Caco-2 (cell line): Measurements from ENCODE around the gene FAM217B. TPM values are rescaled to one million over a fixed set of nuclear protein-coding genes. Genes with fewer than 3 reads are reported as not detected.

Source experiments
- BruUV-seq: library from RNA; stranded (reverse); fragments of 400-500 nt; replicated peaks from 2 replicates; lab custom pipeline; 2021; lab: Mats Ljungman, UMichigan
- CTCF ChIA-PET: fragments of 300-600 bp; sonication (Branson Sonifier 250); formaldehyde crosslinking; loops from one replicate; lab custom pipeline; 2022; ENCODE audit warnings: antibody characterized with exemption; lab: Charles Lee
- POLR2A ChIA-PET: fragments of 300-600 bp; sonication (Branson Sonifier 250); formaldehyde crosslinking; loops from one replicate; lab custom pipeline; 2022; ENCODE audit warnings: antibody characterized with exemption; lab: Charles Lee
- DNase-seq, 2 experiments: peaks; one replicate each; pipeline versions ENCODE4 v3.0.0 to v3.0.0-alpha.2; 2020 to 2022
- H3K27me3 ChIP-seq: replicated peaks from 2 replicates; pipeline ENCODE4 v1.6.0; 2011; ENCODE audit warnings: low read length; ENCODE audit not compliant: control insufficient read depth, insufficient read depth
- H3K36me3 ChIP-seq: 2 replicates; pipeline ENCODE4 v1.5.1; 2011; ENCODE audit warnings: low read length; ENCODE audit not compliant: control insufficient read depth, insufficient read depth
- H3K4me1 ChIP-seq: fragments of 250-450 bp; sonication (Bioruptor Pico); 2 replicates; pipeline ENCODE4 v1.5.1; 2020; ENCODE audit warnings: mild to moderate bottlenecking
- H3K4me3 ChIP-seq: 2 replicates; pipeline ENCODE4 v1.5.1; 2011; ENCODE audit warnings: low read depth, mild to moderate bottlenecking, control low read depth, low read length
- H3K9me3 ChIP-seq: fragments of 250-450 bp; sonication (Bioruptor Pico); 2 replicates; pipeline ENCODE4 v1.5.1; 2020; ENCODE audit warnings: mild to moderate bottlenecking, moderate library complexity
- H3K27ac Mint-ChIP-seq: one replicate; pipeline ENCODE4 v1.8.0; 2022; ENCODE audit warnings: mixed read lengths; ENCODE audit not compliant: unreplicated experiment
- H3K27me3 Mint-ChIP-seq: one replicate; pipeline ENCODE4 v1.8.0; 2022; ENCODE audit warnings: mixed read lengths; ENCODE audit not compliant: insufficient read depth, unreplicated experiment
- H3K36me3 Mint-ChIP-seq: one replicate; pipeline ENCODE4 v1.8.0; 2022; ENCODE audit warnings: mild to moderate bottlenecking, mixed read lengths; ENCODE audit not compliant: insufficient read depth, unreplicated experiment
- H3K4me1 Mint-ChIP-seq: one replicate; pipeline ENCODE4 v1.8.0; 2022; ENCODE audit warnings: low read depth, mixed read lengths; ENCODE audit not compliant: unreplicated experiment
- H3K4me3 Mint-ChIP-seq: one replicate; pipeline ENCODE4 v1.8.0; 2022; ENCODE audit warnings: mild to moderate bottlenecking, moderate library complexity, mixed read lengths; ENCODE audit not compliant: unreplicated experiment
- H3K9me3 Mint-ChIP-seq: one replicate; pipeline ENCODE4 v1.8.0; 2022; ENCODE audit warnings: mixed read lengths; ENCODE audit not compliant: unreplicated experiment
- CTCF ChIP-seq, 2 experiments: fragments of 200-600 bp in 1 of 2; IDR thresholded peaks; 1 replicate in 1 of 2; 2 replicates in 1 of 2; pipeline versions ENCODE4 v1.5.1 to v1.8.0; 2011 to 2022; ENCODE audit warnings: antibody characterized with exemption in 1 of 2, control low read depth in 1 of 2, inconsistent platforms in 1 of 2, low read depth in 1 of 2, low read length in 1 of 2, mild to moderate bottlenecking in 1 of 2, moderate library complexity in 1 of 2; ENCODE audit not compliant: insufficient read depth in 1 of 2, severe bottlenecking in 1 of 2, unreplicated experiment in 1 of 2
- intact Hi-C: fragments of 100-400 bp; cut with micrococcal nuclease; formaldehyde crosslinking; loops from one replicate; pipeline ENCODE4 v1.10.0; 2022; ENCODE audit not compliant: unreplicated experiment
- total RNA-seq: library from RNA; stranded (reverse); gene quantifications from 2 replicates; pipeline ENCODE4 v1.2.3, GENCODE V29; 2022

FAM217B gene
- total RNA-seq, 1 experiment from 2014 or later, result 65.3 TPM

- Mint-ChIP-seq H3K36me3 (no peaks in the 10 kb centered on the region), H3K27me3 (no peaks in the 10 kb centered on the region), H3K4me3 (no peak overlapping the region), H3K4me1 (peaks cover 7% of the 10 kb centered on the region), H3K27ac (no peak overlapping the region), H3K9me3 (no peaks in the 10 kb centered on the region)
- H3K4me1 ChIP-seq, result peaks cover 16% of the 10 kb centered on the region
- no peaks in the 10 kb centered on the region for H3K9me3 ChIP-seq
- ChIA-PET CTCF (interaction anchor here (0.8 to 1.0 kb wide), 2 partner anchors 10 to 17 kb away, joined by 3 read pairs; partner anchors contain the start of genes FAM217B, PPP1R3D and SYCP2), POLR2A (no interaction called here)
- no peak for DNase-seq
- no peak for TF ChIP-seq CTCF (IDR thresholded peaks at IDR 0.05; ENCODE audit: insufficient read depth in 1 of 2, low read depth in 1 of 2, low read length in 1 of 2, severe bottlenecking in 1 of 2, unreplicated experiment in 1 of 2)
- intact Hi-C loops, result no loop called here
- no peaks in the 10 kb centered on the region for H3K27me3 ChIP-seq
- no peaks in the 10 kb centered on the region for H3K36me3 ChIP-seq
- BruUV-seq, result no TSS peak
- H3K4me3 ChIP-seq, result no peak overlapping the region
These were observed 16.7 kb upstream of the FAM217B start for GRCh38 chr20:59923514-59923913.

GRCh38 chr20:59925359-59925758 is 14.8 kb upstream of the FAM217B start:
- intact Hi-C loops, result no loop called here
- TF ChIP-seq CTCF (IDR thresholded peaks at IDR 0.05; ENCODE audit: insufficient read depth in 1 of 2, low read depth in 1 of 2, low read length in 1 of 2, severe bottlenecking in 1 of 2, unreplicated experiment in 1 of 2), result no peak
- ChIA-PET POLR2A (interaction anchor here (0.6 to 1.4 kb wide), 2 partner anchors 15 to 20 kb away, joined by 3 to 9 read pairs; partner anchors contain the start of genes FAM217B and PPP1R3D), CTCF (interaction anchor here (1.0 to 1.7 kb wide), 2 partner anchors 9 to 30 kb away, joined by 3 to 8 read pairs; partner anchors contain the start of gene SYCP2)
- Mint-ChIP-seq H3K9me3 (no peaks in the 10 kb centered on the region), H3K27ac (no peak overlapping the region), H3K4me1 (peaks cover 14% of the 10 kb centered on the region), H3K27me3 (no peaks in the 10 kb centered on the region), H3K36me3 (no peaks in the 10 kb centered on the region), H3K4me3 (no peak overlapping the region)
- DNase-seq, result no peak
- no TSS peak for BruUV-seq
- Histone ChIP-seq H3K4me1 (peaks cover 20% of the 10 kb centered on the region), H3K9me3 (no peaks in the 10 kb centered on the region), H3K4me3 (no peak overlapping the region), H3K36me3 (no peaks in the 10 kb centered on the region), H3K27me3 (no peaks in the 10 kb centered on the region)

- ChIA-PET CTCF (interaction anchor here (1.7 kb wide), 1 partner anchor 8 kb away, joined by 8 read pairs; the partner anchor contains the start of gene SYCP2), POLR2A (interaction anchor here (0.6 to 1.4 kb wide), 2 partner anchors 14 to 20 kb away, joined by 3 to 9 read pairs; partner anchors contain the start of genes FAM217B and PPP1R3D)
- Histone ChIP-seq H3K36me3 (no peaks in the 10 kb centered on the region), H3K4me3 (no peak overlapping the region), H3K9me3 (no peaks in the 10 kb centered on the region), H3K27me3 (no peaks in the 10 kb centered on the region), H3K4me1 (peaks cover 20% of the 10 kb centered on the region)
- DNase-seq, result no peak
- Mint-ChIP-seq H3K9me3 (no peaks in the 10 kb centered on the region), H3K27ac (no peak overlapping the region), H3K4me3 (no peak overlapping the region), H3K36me3 (peaks cover under 1% of the 10 kb centered on the region), H3K27me3 (no peaks in the 10 kb centered on the region), H3K4me1 (peaks cover 14% of the 10 kb centered on the region)
- intact Hi-C loops, result no loop called here
- BruUV-seq, result no TSS peak
- TF ChIP-seq CTCF (IDR thresholded peaks at IDR 0.05; ENCODE audit: insufficient read depth in 1 of 2, low read depth in 1 of 2, low read length in 1 of 2, severe bottlenecking in 1 of 2, unreplicated experiment in 1 of 2), result no peak
These were observed 14.3 kb upstream of the FAM217B start for GRCh38 chr20:59925899-59926298.
